Measurements from ENCODE around the gene HLA-DQA1.
A peak's percentile ranks its signal among the peaks of the same experiment; 100 is the strongest.
"Not testable (repeated sequence)": the region's sequence is repeated elsewhere in the genome, so short reads cannot be mapped to it uniquely, and the experiment has no call there.

HLA-DQA1 gene

DNA sequence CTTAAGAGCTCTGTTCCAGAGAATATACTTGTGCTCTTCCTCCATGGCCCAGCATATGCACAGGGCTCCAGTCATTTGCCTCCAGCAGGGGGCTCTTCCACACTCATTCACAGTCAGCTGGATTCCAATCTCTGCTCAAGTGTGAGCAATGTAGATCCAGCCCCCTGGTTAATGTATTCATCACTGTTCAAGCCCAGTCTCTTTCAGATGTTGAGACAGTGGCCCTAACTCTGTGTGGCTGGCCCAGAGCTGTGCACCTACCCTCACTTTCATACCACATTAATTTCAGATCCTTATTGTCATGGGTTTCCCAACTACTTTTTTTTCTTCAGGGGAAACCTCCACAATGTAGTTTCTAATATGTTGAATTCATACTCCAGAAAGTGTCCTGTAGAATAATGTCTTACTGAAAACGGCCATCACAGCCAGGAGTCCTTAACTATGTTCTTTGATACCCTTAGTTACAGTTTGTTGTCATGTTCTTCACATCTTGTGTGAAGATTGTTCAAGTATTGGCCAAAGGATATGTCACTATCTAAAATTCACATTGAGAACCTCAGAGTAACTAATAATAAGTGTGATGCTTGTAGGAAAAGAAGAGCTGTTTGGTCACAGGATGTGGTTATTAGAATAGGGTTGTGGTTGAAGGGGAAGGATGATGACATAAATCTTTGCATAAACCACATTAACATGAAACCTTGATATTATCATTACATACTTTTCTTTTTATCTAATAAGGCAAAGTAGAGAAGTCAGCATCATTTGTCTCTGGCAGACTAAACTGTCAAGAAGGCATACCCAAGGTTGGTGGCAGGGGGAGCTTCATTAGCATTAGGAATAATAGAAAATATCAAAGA is 14.4 kb upstream of the HLA-DQA1 start:
- peak; percentile 86 to 92 for DNase-seq

DNA sequence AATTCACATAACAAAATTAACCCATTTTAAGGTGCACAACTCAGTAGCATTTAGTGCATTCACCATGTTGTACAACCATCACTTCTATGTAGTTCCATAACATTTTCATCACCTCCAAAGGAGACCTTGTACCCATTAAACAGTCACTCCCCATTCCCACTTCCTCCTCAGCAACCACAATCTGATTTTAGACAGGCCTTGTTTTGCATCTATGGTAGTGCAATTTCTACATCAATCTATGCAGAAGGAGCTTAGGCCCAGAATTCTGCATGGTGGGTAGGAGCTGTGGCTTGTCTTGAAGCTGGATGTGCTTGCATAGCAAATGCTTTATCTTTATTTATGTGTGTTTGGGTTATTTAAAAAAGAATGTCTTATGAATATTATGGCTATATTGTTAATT is 13.5 kb upstream of the HLA-DQA1 start:
- no peak for DNase-seq

DNA sequence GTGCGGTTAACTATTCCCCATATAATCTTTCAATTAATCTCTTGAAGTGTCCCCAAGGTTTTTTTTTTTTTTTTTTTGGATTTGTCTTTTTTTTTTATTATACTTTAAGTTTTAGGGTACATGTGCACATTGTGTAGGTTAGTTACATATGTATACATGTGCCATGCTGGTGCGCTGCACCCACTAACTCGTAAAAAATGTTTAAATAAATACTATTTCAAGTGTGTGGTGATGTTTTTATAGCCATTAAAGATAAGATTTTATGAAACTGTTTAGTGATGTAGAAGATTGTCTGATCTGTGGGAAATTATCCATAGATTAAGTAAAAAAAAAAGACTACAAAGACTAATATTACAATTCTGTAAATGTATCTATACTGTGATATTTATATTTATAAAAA is 12.6 kb upstream of the HLA-DQA1 start:
- no peak for DNase-seq

DNA sequence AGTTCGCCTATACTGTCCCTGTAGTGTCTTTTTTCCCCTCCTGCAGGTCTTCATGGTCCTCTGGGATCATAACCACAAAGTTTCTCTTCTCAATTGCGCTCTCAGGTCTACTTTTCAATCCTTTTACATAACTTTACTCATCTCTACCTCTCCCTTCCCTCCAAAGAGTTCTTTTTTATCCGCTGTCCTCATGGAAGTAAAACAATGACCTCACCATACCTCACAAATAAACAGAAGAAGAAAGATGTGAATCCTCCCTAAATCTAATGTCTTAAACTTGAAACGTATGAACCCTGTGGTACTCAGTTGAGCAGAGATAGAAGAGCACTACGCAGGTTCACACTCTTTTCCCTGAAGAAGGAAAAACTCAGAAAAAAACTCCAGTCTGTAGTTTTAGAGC is 12.1 kb upstream of the HLA-DQA1 start:
- DNase-seq, result no peak

DNA sequence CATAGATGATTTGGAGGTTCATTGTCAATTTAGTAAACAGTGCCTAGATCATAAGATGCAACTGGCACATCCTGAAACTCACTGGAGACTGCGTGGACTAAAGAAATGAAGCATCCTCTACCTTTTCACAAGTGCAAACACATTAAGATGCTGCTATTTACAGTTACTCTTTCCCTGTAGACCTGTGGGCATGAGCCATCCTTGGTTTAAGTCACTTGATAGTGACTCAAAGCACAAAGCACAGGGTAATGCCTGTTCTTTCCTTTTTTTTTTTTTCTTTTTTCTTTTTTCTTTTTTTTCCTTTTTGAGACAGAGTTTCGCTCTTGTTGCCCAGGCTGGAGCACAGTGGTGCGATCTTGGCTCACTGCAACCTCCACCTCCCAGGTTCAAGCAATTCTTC is 10.0 kb upstream of the HLA-DQA1 start:
- no peak for DNase-seq

DNA sequence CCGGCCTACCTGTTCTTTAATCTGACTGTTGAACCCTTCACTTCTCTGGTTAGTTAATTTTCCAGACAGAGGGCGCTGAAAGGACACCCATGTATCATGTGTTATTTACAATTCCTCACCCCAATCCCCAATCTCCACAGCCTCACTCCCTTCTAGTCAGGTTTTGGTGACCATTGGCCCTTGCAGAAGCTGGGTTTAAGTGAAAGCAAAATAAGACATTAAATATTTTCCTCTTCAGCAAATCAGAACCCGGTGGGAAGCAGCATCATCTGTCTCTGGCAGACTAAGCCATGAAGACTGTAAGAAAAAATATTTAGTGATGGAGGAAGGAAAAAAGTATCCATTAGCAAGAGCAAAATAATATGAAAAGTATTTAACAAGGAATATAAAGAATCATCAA is 9.4 kb upstream of the HLA-DQA1 start:
- peak; percentile 53 to 75 for DNase-seq

DNA sequence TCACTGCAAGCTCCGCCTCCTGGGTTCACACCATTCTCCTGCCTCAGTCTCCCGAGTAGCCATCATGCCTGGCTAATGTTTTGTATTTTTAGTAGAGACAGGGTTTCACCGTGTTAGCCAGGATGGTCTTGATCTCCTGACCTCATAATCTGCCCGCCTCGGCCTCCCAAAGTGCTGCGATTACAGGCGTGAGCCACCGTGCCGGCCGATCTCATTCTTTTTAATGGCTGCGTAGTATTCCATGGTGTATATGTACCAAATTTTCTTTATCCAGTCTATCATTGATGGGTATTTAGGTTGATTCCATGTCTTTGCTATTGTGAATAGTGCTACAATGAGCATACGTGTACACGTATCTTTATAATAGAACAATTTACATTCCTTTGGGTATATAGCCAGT is 7.4 kb upstream of the HLA-DQA1 start:
- not testable (repeated sequence) for DNase-seq

DNA sequence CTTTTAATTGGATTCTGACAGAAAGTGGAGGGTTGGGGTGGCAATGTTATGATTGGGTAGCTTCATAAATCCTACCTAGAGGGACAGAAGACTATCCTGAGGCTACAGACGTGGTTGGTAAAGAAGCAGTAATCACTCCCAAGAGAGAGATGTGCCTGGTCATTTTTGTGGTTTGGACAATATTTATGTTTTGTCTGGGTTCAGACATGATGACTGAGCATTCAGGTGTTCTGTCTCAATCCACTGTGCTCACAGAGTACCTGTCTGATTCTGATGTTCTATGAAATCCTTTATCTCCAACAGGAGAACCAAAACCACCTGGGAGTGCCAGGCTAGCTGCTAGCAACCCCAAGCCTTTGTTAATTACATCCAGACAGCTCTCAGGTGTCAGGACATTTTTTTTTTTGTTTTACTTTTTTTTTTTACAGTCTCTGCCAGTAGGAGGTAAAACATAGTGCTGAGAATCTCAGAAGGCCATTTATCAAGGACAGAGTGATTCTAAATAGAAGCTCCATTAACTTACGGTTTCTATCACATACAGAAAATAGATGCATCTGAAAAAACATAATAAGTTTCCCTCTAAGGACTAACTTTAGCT is 1.6 kb upstream of the HLA-DQA1 start:
- DNase-seq, result no peak

DNA sequence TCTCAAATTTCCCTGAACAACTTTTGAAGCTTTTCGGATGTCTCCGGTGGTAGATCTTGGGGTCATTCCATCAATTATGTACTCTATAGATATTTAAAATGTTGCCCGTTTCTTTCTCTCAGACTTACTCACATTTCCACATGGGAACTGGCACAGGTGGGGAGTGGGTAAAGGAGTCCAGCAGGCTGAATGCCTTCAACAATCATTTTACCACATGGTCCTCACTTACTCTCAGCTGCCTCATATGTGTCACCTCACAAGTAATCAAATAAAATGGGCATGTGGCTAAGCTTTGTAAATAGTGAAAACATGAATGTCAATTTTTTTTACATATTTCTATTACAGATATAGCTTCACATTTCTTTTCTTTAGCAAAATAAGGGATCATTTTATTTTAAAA is 677 bp downstream of the HLA-DQA1 start:
- DNase-seq, result no peak

DNA sequence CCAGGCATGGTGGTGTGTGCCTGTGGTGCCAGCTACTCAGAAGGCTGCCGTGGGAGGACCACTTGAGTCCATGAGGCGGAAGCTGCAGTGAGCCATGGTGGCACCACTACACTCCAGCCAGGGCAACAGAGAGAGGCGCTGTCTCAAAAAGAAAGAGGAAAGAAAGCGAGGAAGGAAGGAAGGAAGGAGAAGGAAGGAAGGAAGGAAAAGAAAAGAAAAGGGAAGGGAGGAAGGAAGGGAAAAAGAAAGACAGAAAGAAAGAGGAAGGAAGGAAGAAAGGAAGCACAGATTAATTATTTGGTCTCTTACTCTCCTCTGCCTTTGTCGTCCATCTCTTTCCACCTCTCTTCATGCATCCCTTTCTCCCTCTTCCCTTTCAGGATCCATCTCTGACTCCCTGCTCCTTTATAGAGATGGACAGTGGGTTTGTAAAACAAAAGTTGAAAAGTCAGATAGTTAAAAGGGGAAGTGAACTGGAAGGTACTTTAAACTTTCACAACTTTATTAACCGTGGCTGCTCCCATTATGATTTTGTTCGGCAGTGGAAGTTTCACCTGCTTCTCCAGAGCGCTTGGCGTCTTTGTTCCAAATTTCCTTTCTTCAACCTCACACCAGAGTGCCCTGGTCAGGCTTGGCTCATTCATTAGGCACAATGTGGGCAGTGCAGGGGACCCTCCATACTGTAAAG is 1.5 kb downstream of the HLA-DQA1 start:
- peak in 1 of 2 donors; percentile 53 for DNase-seq

DNA sequence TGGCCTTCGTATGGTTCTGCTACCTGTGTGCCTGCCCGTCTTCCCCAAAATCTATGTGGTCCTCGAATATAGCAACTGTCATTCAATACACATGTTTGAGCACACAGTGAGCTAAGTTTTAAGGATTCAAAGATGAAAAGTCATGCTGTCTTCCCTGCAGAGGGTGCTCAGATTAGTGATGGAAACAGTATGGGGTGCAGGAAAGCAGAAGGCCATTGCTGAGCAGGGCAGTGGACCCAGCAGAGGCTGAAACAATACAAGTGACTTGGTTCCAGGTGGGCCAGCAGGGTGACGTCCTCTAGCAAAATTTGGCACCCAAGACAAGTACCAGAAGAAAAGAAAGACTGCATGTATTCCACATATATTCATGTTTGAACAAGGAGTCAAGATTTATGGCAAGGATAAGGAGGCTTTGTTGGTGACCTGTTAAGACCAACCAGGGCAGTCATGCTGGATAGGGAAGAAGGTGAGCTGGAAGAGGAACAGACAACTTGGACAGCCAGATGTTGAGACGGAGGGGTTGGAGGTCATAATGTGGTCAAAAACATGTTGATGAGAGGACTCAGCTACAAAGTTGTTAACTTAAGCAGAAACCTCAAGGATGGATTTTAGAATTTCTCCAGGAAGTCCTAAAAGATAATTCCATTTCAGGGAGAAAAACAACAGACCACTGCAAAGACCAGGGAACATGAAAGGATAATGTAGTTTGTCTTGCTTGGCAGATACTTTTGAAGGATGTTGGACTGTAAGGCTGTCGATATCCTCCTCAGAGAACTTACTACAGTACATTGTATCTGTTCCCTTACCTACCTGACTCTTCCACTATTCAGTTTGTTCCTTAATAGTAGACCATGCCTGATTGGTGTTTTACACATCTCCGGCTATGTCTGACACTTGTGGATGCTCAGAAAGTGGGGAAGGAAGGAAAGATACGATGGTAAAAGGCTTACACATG is 2.5 kb downstream of the HLA-DQA1 start:
- DNase-seq, result no peak

DNA sequence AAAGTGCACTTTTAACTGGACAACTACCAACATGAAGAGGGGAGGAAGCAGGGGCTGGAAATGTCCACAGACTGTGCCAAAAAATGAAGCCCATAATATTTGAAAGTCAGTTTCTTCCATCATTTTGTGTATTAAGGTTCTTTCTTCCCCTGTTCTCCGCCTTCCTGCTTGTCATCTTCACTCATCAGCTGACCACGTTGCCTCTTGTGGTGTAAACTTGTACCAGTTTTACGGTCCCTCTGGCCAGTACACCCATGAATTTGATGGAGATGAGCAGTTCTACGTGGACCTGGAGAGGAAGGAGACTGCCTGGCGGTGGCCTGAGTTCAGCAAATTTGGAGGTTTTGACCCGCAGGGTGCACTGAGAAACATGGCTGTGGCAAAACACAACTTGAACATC is 3.9 kb downstream of the HLA-DQA1 start:
- no peak for DNase-seq

DNA sequence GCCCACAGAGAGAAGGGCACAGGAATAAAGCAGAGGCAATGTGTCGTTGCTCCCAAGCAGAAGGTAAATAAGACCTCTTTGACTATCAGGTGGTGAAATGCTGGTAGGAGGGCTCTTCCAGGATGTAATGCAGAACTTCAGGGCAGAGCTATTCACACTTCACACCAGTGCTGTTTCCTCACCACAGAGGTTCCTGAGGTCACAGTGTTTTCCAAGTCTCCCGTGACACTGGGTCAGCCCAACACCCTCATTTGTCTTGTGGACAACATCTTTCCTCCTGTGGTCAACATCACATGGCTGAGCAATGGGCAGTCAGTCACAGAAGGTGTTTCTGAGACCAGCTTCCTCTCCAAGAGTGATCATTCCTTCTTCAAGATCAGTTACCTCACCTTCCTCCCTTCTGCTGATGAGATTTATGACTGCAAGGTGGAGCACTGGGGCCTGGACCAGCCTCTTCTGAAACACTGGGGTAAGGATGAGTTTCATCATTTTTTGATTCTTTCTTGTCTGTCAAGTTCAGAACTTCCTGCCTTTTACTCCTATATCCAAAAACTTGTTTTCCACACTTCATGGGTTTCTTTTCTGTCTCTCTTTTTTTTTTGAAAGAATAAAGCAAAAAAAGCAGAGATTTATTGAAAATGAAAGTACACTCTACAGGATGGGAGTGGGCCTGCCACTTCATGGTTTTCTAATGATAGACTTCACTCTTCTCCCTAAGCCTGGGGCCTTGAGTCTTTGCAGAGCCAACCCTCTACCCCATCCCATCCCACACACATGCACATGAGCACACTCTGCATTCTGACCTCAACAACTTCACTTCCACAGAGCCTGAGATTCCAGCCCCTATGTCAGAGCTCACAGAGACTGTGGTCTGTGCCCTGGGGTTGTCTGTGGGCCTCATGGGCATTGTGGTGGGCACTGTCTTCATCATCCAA is 4.8 kb downstream of the HLA-DQA1 start:
- DNase-seq, result not testable (repeated sequence)

DNA sequence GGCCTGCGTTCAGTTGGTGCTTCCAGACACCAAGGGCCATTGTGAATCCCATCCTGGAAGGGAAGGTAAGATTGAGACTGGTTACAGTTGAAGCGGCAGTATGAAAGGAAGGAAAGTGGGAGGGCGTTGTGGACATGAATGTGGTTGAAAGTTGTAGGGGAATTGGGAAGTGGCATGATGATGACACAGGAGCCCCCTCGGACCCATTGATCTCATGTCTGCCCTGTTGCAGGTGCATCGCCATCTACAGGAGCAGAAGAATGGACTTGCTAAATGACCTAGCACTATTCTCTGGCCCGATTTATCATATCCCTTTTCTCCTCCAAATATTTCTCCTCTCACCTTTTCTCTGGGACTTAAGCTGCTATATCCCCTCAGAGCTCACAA is 5.5 kb downstream of the HLA-DQA1 start:
- DNase-seq, result no peak

DNA sequence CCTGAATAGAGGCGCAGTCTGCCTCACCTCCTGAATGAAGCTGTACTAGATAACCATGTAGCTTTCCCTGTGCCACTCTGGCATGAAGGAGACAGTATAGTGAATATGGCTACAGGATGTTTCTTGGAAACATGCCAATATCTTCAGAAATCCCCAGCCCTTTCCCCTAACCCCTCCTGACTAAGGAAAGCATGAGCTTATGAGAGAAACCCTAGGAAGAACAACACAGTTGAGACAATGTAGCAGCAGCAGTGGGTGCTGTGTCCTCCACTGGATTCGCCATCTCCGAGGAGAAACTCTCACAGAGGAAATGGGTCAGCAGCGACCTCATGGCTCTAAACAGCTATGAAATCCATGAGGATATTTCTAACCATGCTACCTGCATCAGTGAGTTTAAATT is 6.7 kb downstream of the HLA-DQA1 start:
- no peak for DNase-seq

DNA sequence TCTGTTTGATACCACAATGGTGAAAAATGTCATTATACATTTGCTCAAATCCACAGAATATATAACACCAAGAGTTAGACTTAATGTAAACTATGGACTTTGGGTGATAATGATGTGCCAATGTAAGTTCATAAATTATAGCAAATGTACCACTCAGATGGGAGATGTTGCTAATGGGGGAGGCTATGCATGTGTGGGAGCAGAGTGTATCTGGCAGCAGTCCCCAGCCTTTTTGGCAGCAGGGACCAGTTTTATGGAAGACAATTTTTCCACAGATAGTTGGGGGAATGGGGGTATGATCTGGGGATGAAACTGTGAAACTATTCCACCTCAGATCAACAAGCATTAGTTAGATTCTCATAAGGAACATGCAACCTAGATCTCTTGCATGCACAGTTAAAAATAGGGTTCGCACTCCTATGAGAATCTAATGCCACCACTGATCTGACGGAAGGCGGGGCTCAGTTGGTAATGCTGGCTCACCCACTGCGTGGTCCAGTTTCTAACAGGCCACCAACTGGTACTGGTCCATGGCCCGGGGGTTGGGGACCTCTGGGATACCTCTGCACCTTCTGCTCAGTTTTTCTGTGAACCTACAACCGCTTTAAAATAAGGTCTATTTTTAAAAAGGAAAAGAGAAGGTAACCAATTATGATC is 8.0 kb downstream of the HLA-DQA1 start:
- no peak for DNase-seq

DNA sequence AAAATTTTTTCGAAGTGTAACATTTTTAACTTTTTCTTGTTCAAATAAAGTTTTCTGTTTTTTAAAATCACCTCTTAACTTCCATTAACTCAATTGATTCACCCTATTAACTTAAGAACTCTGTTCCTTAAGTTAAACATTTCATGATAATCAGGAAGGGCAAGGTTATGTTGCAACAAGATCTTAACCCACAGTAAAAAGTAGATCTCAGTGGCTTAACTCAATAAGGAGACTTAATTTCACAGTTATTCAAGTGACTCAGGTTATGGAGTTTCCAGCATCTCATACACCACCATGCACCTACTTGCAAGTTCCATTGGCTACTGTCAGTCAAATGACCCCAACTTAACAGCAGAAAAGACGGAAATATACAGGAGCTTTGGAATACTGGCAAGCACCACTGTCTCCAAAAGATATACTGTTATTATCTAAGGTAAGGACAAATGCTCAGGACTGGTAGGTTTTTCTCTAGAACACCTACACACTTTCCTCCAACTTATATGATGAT is 18.1 kb downstream of the HLA-DQA1 start:
- no peak for DNase-seq

DNA sequence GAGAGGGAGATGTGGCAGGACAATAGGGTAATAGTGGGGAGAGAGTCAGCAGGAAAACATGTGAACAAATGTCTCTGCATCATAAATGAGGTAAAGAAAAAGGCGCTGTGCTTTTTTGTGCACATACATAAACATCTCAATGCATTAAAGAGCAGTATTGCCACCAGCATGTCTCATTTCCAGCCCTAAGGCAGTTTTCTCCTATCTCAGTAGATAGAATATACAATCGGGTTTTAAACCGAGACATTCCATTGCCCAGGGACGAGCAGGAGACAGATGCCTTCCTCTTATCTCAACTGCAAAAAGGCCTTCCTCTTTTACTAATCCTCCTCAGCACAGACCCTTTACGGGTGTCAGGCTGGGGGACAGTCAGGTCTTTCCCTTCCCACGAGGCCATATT is 20.1 kb downstream of the HLA-DQA1 start:
- DNase-seq, result not testable (repeated sequence)

DNA sequence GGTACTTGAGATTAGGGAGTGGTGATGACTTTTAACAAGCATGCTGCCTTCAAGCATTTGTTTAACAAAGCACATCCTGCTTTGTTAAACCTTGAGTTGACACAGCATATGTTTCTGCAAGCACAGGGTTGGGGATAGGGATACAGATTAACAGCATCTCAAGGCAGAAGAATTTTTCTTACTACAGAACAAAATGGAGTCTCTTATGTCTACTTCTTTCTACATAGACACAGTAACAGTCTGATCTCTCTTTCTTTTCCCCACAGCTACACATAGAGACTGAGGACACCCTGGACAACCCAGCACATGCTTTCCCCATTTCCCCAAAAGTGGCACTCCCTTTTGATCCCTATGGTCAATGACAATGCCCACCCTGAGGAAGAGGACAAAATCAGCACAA is 20.6 kb downstream of the HLA-DQA1 start:
- not testable (repeated sequence) for DNase-seq

DNA sequence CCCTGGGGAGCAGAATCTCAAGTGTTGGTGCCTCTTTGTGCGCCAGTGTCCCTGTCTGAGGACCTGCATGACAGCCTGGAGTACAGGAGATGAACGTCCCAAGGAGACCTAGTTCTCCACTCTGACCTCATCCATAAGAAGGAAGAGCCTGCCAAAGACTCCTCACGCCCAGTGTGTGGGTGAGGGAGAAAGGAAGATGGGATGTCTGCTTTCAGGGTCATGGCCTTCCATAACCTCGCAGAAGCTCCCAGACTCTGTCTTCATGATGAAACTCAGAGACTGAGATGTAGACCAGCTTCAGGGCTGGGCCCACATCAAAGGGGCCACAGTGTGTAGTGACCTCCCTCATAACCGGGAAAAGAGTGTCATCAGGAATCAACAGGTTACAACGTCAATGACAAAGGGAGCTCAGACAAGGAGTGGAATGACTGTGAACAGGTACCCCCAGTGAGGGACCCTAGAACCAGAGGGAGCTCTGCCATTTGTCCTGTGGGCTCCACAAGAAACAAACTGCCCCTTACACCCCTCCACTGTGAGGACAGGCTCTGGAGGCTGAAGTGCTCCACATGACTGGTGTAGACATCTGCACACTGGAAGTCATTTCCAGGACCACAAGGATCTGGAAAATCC is 21.2 kb downstream of the HLA-DQA1 start:
- DNase-seq, result no peak

Measured in CD4-positive, alpha-beta T cell treated with Interleukin-4 for 1 hour (primary cell).